Right renal pelvis (tissue), 4 donors: Measurements from ENCODE around the gene NKX2-2. TPM values are rescaled to one million over a fixed set of nuclear protein-coding genes. Genes with fewer than 3 reads are reported as not detected.

ENCODE experiments used
- polyA plus RNA-seq, 4 donors: library from polyadenylated mRNA; unstranded; fragments of 120-200 nt; gene quantifications; one replicate each; pipeline ENCODE4 v1.2.1, GENCODE V29; 2013; ENCODE audit not compliant: insufficient read length in 4 of 4

Gene NKX2-2
- polyA plus RNA-seq, 4 donors: not detected

Other genes with a start within 250 kb of the NKX2-2 start
- 100 to 1,000 TPM in 2 of 4 donors, 10 to 100 TPM in 2; 88.5 to 109 (median 102) TPM for gene XRN2, start 210.7 kb downstream of the NKX2-2 start, polyA plus RNA-seq
- not detected for gene NKX2-4, start 116.5 kb downstream of the NKX2-2 start, polyA plus RNA-seq
- under 1 TPM in 1 of 4 donors, not detected in 3; 0.29 TPM for gene PAX1, start 191.6 kb upstream of the NKX2-2 start, polyA plus RNA-seq